Measurements from ENCODE around the gene FKBP11.
"Not testable (repeated sequence)": the region's sequence is repeated elsewhere in the genome, so short reads cannot be mapped to it uniquely, and the experiment has no call there.

Gene FKBP11

DNA sequence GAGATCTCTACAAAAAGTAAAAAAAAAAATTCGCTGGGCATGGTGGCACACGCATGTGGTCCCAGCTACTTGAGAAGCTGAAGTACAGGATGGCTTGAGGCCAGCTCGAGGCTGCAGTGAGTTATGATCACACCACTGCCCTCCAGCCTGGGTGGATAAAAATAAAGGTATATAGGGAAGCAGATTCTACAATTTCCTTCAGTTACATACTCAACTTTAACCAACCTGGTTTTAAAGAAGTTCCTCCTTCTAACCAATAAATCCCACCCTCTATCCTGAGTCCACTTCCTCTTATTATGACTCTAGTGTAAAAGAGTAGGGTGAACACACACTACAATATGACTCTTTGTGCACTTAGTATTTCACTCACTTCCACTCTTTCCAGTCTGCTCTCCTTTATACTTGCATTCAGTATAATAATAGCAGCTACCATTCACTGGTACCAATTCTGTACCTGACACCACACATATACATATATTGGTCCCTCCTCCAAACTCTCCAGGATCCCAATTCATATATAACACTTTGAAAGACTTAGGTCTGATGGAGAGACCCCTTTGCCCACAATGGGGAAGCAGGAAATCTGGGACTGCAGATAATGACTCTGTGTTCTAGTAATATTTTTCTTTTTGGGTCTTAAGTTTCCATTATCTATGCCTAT lies 29.7 kb upstream of the FKBP11 start:
- no peak for DNase-seq

DNA sequence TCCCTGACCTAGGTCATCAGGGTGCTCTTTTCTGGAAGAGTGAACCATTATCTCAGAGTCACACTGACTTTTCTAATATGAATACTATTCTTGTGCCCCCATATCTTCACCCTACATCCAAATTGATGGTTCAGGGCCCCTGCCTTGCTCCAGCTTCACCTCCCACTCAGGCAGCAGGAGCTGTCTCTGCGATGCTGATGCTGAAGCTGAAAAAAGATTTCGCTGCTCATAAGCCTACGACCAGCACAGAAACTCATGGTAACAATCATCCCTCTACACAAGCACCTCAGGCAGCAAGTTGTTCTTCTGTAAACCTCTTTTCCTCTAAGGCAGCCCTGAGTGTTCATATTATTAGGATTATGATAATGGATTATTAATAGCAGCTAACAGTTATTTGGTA lies 28.8 kb upstream of the FKBP11 start:
- no peak for DNase-seq

DNA sequence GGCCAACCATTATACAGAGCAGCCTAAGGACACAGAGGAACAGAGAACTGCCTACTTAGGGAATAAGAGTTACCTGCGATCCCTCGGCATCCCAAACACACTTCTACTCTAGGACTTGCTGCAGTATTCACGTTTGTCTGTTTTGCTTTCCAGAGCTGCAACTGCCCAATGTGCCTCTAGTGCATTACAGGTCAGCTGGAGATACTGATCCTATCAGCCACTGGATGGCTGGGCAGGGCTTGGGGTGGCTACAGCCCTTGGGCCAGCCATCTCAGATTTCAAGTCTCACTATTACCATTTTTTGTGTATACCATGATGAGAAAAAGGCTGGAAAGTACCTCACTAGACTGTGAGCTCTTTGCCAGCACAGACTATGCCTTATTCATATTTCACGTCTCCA lies 27.4 kb upstream of the FKBP11 start:
- DNase-seq: no peak

DNA sequence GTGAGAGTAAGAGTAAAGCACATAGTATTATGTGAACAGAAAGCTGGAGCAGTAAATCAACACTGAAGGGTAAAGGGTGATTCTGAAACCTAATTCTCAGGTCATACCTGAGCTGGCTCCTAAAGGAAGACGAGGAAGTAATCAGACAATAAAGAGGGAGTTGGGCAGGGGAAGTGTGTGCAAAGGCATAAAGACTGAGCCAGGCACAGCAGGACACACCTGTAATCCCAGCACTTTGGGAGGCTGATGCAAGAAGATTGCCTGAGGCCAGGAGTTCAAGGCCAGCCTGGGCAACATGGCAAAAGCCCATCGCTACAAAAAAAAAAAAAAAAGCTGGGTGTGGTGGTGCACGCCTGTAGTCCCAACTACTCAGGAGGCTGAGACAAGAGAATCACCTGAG lies 22.4 kb upstream of the FKBP11 start:
- no peak for DNase-seq

DNA sequence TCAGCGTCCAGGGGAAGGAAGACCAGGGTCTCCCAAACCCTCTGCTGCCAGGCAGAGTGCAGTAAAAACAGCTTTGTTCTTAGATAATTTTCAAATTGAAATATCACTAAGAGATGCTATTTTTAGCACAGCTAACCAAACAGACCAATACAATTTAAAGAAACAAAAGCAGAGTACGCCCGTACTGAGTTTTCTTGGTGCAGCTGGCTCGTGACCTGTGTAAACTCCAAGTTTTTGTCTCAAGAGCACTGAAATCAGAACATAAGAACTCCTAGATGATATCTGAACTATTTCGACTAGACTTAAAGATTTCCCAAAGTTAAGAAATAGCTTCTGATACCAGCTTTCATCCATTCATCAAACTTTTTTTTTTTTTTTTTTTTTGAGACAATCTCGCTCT lies 21.7 kb upstream of the FKBP11 start:
- DNase-seq: no peak

DNA sequence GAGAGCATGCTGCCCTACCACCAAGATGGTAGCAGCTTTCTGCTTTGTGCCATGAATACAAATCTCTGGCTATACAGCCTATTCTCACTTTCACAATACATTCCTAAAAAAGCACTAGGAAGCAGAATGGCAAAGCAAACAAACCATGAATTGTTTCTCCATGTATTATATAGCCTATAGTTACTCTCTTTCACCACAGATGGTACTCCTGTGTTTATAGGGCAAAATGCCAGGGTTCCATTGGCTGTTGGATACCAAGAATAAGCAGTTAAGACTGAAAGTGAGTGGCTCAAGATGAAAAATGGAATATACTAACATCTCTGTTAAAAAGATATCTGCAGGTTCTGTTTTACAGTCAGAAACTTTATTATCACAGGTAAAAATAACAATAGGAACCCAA lies 20.9 kb upstream of the FKBP11 start:
- DNase-seq: no peak

DNA sequence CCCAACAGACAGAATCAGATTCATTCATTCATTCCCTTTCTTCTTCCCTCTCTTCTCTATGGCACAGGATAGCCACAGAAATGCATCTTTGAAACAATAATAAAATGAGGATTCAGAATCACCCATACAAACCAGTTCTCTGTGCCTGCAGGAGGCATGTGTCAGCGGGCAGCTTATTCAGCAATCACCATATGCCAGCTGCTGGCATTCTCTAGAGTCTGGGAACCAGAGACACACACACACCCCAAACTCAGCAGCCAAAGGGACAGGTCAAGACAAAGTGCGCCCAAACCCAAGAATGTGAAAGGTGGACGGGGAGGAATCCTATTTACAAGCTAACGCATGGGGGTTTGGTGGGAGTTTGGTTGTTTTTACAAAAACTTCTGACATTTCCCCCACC lies 17.9 kb upstream of the FKBP11 start:
- DNase-seq: no peak

DNA sequence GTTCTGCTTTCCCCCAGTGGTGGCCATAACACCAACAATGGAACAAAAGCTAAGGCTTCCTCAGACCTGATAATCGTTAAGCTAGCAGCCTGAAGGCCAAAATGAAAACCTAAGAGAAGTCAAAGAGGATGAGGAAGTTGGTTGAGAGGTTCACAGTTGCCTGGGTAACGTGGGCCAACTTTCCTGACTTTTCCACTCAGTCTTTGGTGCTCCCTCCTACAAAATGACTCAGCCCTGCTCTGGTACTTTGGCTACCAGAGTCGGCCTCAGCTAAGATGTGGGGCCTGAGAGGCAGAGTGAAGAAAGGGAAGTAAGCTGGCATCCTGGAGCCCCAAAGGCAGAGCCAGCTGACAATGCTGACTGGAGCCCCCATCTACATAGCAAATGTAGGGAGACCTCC lies 14.9 kb upstream of the FKBP11 start:
- no peak for DNase-seq

DNA sequence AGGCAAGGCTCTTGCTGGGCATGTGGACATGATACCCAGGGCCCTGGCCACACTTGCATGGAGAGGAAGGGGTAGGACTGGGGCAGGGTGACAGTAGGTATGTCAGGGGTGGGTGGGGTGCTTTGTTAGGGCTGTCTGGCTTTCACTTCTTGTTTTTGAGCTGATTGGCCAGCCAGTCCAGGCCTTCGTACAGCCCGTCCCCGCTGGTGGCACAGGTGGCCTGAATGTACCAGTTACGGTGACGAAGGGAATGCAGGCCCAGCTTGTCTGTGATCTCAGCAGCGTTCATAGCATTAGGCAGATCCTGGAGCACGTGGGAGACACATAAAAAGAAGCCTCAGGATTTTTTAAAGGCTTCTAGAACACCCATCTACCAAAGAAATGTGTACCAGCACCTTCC lies 13.5 kb upstream of the FKBP11 start:
- DNase-seq: no peak

DNA sequence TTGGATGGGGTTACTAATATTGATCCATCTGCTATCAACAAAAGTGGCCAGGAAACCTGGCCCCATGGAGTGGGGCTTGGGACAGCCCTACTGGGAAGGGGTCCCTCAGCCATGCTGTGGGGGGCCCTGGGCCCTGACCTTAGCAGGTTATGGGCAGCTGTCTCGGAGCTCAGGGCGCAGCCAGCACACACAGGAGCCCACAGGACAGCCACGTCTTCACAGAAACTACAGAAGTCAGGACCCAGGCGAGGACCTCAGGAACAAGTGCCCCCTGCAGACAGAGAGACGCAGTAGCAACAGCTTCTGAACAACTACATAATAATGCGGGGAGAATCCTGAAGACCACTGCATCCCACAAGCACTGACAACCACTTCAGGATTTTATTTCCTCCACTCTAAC lies 11.9 kb upstream of the FKBP11 start:
- no peak for DNase-seq

DNA sequence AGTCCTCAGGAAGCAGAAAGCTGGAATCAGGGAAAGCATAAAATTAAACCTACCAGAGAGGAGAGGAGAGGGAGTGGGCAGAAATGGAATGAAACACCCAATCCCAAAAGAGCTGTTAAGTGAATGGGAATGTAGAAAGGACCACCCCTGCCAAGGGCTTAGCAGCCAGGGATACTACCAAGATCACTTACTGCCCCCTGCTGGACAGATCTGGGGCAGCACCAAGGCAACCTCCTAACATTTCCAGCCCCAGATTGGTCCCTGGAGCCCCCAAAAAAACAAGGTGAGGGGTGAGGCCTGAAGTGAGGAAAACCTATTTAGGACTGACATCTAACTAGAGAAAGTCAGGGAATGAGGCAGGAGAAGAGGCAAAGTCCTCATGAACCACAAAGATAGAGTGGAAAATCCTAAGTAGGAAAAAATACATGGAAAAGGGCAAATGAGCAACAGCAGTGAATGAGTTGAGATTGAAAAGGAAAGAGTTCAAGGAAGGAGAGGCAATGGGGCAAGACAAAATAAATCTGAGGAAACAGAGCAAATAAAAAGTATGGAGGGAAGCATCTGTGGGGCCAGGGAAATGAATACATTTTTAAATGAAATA lies 11.2 kb upstream of the FKBP11 start:
- peak; percentile 77 for DNase-seq

DNA sequence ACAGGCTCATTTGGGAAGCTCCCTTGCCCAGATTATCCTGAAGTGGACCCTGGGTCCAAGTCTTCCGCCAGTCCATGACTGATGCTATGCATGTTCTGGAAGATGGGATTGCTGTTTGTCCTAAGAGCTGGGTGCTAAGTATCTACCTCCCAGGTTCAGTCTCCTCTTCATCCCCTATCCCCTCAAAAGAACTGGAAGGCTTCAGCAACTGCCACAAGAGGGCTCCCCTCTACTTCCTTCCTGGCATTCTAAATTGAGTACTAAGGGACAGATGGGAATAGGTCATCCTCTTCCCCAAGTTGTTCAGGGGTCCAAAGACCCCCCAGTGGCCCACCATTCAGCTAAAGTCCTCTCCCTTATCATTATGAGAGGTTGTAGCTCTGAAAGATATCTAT lies 9.0 kb upstream of the FKBP11 start:
- DNase-seq: peak; percentile 24

DNA sequence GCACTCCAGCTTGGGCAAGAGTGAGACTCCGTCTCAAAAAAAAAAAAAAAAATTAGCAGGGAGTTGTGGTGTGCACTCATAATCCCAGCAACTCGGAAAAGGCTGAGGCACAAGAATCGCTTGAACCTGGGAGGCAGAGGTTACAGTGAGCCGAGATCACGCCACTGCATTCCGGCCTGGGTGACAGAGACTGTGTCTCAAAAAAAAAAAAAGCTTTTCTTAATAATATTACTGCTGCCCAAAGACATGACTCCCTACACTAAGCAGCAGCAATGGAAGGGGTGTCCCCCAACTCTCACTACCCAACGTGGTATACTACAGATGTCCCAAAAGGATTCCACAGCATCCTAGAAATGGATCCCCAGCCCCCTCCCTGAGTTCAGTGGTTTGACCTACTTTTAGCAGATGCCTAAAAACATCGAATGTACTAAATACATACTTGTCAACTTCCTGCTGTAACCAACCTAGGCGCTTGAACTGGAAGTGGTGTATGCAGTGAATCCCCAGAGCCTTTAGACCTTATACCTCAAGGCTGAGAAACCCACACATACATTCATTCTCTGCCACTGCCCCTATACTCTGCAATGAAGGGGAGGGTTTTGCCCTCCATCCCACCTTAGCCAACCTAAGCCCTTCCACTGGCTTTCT lies 8.5 kb upstream of the FKBP11 start:
- DNase-seq: no peak

DNA sequence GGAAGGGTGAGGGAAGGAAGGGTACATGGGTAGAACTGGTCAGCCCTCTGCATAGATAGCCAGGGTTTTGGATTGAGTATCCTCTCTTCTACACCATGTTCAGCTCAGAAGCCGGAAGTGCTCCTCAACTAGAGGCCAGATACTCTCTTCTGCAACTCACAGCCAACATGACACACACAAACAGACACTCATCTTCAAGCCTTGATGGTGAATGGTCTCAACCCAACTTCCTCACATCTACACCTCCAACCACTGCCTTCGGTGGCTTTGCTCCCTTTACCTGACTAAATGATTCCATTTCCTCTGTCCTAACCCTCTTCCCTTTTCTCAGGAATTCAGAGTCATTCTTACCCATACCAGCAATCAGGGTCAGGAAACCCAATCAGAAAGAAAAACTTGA lies 7.6 kb upstream of the FKBP11 start:
- no peak for DNase-seq

DNA sequence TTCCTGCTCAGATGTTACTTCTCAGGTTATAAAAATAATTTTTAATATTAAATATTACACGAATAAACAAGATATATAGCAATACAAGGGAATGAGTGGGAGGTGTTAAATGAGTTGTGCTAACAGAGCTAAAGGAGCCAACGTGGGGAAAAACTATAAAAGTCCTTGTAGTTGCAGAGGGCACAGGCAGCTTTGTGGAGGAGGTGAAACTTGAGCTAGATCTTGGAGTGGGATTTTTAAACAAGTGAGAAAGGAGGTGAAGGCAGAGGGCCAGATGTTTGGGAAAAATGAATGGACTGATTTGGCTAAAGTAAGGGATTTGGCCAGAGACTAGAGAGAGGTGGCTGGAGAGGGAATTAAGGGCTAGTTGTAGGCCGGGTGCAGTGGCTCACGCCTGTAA lies 5.2 kb upstream of the FKBP11 start:
- DNase-seq: no peak

DNA sequence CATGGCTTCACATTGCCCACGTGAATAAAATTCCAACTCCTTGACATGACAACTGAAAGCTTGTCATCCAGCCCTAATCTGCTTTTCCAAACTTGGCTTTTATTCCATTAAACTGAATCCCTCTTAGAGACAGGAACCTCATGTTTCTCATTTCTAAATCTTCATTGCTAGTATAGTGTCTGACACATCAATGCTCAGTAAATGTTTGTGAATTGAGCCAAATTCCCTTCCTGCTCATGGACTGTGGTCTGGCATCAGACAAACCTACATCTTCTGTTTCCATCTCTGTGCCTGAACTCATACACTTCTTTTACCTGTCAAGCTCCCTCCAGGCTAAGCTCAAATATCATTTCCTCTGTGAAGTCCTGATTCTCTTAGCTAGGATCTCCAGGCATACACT lies 4.3 kb upstream of the FKBP11 start:
- no peak for DNase-seq

DNA sequence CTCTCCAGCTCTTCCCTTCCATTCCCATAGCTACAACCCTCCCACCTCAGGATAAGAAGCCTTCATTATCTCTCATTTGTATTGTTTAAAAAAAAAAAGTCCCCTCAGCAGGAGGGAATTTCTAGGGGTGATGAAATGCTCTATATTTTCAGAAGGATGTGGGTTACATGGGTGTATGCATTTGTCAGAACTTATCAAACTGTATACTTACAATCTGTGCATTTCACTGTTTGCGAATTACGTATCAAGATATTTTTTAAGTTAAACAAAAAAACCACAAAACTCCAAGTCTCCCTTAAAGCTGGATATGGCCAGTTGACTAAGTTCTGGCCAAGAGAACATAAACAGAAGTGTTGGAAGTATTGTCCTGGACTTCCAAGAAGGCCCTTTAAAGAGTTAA lies 2.0 kb upstream of the FKBP11 start:
- no peak for DNase-seq

DNA sequence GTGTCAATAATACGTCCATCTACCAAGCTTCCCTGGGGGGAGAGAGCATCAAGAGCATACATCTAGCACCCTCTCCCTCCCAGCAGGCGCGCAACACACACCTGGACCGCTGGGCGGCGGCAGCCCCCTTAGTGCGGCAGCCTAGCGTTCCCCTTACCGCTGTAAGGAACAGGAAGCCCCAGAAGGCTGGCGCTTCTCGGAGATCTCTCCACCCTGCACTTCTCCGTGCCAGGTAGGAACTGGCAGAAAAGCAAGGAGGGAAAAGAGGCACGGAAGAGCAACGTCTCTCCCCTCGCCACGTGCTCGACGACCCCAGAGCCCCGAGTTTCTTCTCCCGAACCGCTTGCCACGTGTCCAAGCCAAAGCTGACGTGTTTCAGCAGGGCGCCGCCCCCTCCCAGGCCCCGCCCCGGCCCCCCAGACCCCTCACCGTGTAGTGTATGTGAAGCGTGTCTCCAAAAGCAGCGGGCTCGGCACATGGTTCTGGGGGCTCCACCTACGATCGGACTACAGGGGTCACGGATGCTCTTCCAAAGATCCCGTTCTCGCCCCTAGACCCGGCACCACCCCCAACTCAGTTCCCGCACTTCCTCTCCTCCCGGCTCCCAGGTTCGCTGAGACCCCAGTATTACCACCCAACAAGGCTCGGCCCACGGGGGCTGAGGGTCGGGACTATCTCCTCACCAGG lies 532 bp downstream of the FKBP11 start:
- DNase-seq: peak; percentile 81

DNA sequence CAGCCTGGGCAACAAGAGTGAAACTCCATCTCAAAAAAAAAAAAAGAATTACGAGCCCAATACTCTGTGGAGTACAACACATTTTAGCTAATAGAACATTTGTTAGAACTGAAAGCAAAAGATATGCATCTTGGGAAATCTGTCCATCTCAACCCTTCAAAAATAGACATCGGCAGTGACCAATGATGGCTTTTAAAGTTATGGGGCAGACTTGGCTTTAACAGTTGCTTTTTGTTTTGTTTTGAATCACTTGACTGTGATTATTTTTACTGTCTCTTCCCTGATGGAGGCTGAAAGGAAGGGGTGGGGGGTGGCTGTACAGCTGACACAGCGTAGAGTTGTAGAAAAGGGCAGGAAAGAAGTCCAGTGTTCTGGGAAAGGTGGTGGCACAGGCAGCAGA lies 2.2 kb downstream of the FKBP11 start:
- DNase-seq: no peak

DNA sequence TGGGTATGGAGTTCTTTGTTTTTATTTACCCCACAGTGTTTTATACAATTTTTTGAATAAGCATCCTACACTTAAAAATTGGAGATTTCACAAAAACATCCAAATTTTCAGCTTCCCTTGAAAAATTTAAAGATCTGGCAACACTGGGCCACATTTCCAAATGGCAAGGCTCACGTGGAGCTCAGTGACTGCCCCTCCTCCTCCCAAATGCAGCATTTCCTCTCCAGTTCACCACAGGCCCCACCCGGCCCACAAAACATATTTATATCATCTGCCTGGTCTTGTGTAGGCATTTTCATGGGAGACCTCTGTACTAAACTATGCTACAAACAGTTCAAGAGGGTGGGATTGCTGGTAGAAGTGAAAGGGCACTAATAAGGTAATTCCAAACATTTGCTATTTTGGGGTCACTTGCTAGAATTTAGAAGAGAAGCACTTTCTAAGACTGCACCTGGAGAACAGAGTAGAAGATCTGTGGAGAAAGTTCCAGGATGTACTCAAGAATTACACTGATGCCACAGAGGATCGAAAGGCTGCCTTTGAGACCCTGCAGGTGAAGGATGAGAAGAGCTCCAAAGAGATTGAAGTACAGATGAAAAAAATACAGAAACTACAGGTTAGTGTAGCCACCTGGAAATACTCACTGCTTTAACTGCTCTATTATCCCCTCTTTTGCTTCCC lies 7.3 kb downstream of the FKBP11 start:
- no peak for DNase-seq

DNA sequence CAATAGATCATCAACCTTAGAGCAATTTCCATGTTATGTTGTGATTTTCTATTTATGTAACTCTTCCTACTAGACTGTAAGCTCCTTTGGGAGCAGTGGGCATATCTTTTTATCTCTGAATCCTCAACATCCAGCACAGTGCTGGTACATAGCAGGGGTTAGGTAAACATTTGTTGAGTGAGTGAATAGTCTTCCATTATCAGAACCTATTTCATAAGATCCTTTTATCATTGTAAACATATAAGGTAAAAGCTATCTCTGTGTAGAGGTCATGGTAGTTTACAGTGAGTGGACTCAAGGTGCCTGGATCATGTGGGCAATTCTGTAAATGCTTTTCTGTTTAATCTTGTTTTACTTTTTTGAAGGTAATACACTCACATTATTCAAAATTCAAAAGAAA lies 15.1 kb downstream of the FKBP11 start:
- DNase-seq: no peak

DNA sequence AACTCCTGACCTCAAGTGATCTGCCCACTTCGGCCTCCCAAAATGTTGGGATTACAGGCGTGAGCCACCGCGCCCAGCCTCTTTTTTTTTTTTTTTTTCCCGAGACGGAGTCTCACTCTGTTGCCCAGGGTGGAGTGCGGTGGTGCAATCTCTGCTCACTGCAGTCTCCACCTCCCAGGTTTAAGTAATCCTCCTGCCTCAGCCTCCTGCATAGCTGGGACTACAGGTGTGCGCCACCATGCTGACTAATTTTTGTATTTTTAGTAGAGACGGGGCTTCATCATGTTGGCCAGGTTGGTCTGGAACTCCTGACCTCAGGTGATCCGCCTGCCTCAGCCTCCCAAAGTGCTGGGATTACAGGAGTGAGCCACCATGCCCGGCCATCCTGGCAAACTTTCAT lies 15.6 kb downstream of the FKBP11 start:
- not testable (repeated sequence) for DNase-seq

DNA sequence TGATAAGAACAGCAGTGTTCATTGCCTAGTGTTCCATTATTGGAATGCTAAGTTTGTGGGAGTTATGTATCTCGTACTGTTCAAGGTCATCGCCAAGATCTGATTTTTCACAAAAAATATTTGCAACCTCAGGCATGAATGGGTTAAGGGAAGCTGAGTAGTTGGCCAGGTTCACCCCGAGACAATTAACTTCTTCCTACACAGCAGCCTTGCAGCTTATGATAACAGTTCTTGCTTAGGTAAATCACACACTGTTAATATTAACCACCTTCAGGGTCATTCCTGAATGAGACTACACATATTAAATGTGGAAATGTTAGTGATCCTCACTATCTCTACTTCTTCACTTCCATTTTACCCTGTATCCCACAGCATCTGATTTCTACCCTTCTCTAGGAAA lies 18.0 kb downstream of the FKBP11 start:
- no peak for DNase-seq

DNA sequence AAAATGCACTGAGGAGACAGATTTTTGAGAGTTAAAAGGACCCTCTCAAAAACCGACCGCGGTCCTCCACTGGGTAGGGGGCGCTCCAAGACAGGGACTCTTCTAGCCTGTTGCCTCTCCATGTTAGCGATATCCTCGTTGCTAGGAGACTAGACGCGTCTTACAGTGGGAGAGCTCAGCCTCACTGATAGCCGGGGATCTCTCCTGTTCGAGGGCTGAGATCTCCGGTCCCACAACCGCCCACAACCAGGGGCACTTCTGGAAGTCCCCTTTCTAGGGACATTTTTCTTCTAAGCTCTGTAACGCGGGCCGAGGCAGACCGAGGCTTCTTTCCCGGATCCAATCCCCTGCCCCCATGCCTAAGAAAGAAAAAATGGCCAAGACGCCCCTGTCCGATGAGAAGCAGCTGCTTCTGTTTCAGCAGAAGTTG lies 21.3 kb downstream of the FKBP11 start:
- DNase-seq: peak; percentile 96

Measured in DMS53 (cell line).